GM21515 (cell line): Measurements from ENCODE around the gene ZNF12.

Experiments
- ATAC-seq: cut with Tn5 transposase; IDR thresholded peaks from one replicate; pipeline ENCODE4 v1.9.1; 2021; ENCODE audit not compliant: unreplicated experiment

Gene ZNF12

GRCh38 chr7:6648066-6648814 lies 58.5 kb downstream of the ZNF12 start:
- no peak for ATAC-seq

GRCh38 chr7:6647541-6647940 lies 59.2 kb downstream of the ZNF12 start:
- no peak for ATAC-seq

GRCh38 chr7:6647080-6647479 lies 59.7 kb downstream of the ZNF12 start:
- no peak for ATAC-seq

DNA sequence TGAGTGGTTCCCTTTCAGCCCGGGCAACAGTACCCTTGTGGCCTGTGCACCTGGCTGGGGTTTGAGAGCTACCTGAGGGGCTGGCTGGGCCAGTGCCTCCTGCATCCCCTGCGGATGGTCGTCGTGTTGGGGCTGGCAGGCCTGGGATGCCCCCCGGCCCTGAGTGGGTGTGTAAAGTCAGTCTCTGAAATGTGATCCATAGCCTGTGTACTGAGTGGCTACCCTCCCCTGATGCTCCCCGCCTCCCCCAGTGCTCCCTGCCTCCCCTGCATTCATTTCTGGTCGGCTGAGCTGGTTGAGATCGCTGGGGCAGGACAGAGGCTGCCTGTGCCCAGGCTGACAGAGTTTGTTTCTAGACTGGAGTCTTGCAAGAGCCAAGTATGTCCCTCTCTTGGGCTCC lies 60.3 kb downstream of the ZNF12 start:
- ATAC-seq: no peak

GRCh38 chr7:6644728-6645127 lies 62.0 kb downstream of the ZNF12 start:
- ATAC-seq: no peak

DNA sequence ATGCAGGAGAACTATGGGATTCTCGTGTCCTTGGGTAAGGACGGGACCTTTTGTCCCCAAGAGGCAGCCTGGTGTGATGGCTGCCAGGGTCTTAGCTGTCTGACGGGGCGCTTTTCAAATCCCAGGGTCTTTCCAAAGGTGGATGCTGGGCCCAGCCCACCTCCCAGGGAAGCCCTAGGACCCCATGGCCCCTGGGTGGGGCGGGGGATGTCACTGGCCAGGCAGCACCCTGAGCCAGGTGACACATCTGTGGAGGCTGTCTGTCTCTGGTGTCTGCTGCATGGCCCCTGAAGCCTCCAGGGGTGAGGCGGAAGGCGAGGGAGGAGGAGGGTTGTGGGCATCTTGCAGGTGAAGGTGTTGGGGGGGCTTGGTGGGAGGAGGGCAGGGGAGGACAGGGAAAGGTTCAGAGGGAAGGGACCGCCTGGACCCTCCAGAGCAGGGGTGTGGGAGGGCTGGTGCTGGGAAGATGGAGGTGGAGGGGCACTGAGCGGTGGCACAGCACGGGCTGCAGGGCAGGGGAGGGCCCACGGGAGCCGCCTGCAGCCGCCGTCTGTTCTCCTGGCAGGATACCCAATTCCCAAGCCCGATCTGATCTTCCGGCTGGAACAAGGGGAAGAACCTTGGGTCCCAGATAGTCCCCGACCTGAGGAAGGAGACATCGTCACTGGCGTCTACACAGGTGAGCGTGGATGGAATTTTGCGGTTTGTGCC lies 62.7 kb downstream of the ZNF12 start:
- ATAC-seq: no peak

DNA sequence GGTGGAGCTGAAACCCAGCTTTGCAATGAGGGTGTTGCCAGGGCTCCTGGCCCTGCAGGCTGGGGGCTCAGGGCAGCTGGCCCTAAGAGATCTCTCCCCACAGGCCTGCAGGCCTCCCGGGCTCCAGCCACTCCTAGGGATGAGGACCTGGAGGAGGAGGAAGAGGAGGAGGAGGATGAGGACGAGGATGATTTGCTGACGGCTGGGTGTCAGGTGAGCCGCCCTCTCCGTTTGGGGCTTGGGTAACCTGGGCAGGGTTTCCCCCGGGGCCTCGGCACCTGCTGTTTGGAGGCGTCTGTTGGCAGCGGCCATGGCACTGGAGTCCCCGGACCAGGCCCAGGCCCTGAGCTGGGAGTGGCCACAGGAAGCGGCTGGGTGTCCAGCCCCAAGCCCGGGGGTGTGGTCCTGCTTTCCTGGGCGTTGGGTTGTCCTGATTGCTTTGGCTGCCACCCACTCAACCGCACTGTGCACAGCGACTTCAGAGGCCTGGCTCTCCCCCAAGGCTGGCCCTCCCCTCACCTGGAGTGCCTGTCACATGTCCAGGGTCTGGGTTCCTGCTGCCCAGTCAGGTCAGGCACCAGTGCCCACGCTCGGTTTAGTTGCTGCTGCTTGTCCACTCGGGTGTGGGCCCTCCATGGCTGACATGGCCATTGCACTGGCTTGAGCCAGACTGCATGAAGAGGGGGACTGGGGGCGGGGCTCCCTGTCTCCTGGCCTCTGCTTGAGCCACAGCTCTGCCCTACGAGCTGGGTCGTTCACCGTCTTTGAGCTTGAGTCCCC lies 63.7 kb downstream of the ZNF12 start:
- ATAC-seq: no peak

- ATAC-seq: no peak
Measured at GRCh38 chr7:6642239-6642839, 64.4 kb downstream of the ZNF12 start.

DNA sequence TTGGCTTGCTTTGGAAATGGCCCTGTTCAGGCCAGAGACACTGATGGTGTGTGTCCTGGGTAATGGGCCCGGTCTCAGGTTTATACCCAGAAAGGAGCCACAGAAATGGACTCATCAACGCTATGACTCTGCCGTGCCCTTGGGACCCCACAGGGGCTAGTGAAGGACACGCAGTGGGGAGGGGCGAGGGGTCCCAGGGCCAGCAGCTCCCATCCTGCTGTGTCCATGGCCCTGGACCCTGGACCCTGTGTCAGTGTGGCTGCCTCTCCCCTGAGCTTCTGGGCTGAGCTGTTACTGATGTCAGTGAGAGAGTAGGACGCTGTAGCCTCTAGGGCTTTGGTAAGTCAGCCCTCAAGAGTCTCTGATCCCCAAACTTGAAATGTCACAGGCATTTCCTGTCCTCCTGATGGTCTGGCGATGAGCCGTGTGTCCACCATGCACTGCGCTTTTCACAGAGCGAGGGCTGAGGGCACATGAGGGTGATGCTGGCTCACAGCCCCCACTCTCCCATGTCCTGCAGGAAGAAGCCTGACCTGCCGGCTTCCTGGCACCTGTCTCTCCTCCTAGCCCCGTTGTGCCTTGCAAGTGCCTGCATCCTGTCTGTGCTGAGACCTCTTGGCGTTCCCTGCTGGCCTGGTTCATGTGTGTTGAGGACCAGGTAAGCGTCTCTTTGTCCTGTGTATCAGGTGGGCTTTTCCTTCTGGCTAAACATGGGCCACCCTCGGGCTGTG lies 65.3 kb downstream of the ZNF12 start:
- ATAC-seq: no peak

- no peak for ATAC-seq
Measured at GRCh38 chr7:6640246-6640721, 66.5 kb downstream of the ZNF12 start.

- ATAC-seq: no peak
Measured at GRCh38 chr7:6639627-6640026, 67.1 kb downstream of the ZNF12 start.

GRCh38 chr7:6639032-6639431 lies 67.7 kb downstream of the ZNF12 start:
- no peak for ATAC-seq
